B cell (primary cell): Measurements from ENCODE around the gene DISP3.

Experiments
- EZH2 ChIP-seq: IDR thresholded peaks from 2 replicates; pipeline ENCODE4 v1.6.1; 2012; ENCODE audit warnings: borderline replicate concordance, low read depth, mild to moderate bottlenecking, moderate library complexity, low read length; ENCODE audit not compliant: insufficient read depth, poor library complexity, severe bottlenecking
- TF ChIP-seq, protein P1 (sequence below): fragments of 200-600 bp; IDR thresholded peaks from one replicate; pipeline ENCODE4 v1.8.0; 2022; ENCODE audit warnings: antibody characterized with exemption, mild to moderate bottlenecking

DNA sequence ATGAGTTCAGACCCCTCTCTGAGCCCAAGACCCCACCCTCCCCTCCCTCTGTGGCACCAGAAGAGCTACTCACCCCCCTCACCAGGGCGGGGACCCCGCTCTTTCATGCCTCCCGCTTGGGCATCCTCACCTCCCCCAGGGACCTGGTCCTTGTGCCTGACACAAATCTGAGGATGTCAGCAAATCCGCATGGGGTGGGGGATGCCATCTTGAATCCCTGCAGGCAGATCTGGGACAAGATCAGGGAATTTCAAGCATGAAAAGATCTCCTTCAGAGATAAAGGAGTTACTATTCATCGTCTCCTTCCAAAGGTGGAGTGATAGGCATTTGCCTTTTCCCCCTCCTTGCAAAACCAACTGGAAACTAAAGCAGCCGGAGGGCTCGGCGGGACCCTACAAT lies 81.1 kb downstream of the DISP3 start:
- TF ChIP-seq, protein P1, sequence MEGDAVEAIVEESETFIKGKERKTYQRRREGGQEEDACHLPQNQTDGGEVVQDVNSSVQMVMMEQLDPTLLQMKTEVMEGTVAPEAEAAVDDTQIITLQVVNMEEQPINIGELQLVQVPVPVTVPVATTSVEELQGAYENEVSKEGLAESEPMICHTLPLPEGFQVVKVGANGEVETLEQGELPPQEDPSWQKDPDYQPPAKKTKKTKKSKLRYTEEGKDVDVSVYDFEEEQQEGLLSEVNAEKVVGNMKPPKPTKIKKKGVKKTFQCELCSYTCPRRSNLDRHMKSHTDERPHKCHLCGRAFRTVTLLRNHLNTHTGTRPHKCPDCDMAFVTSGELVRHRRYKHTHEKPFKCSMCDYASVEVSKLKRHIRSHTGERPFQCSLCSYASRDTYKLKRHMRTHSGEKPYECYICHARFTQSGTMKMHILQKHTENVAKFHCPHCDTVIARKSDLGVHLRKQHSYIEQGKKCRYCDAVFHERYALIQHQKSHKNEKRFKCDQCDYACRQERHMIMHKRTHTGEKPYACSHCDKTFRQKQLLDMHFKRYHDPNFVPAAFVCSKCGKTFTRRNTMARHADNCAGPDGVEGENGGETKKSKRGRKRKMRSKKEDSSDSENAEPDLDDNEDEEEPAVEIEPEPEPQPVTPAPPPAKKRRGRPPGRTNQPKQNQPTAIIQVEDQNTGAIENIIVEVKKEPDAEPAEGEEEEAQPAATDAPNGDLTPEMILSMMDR, result no peak
- TF ChIP-seq EZH2, result no peak
